ENCODE measurements around the gene TANGO2.

- TF ChIP-seq EZH2phosphoT487 (IDR thresholded peaks at IDR 0.05; ENCODE audit: insufficient read depth, low read depth) (no peak), EZH2 (IDR thresholded peaks at IDR 0.05; ENCODE audit: insufficient read depth, poor library complexity, severe bottlenecking) (no peak)
Measured at GRCh38 chr22:19990188-19990587, 30.7 kb upstream of the TANGO2 start.

Data from GM23248 (cell line).